B cell (primary cell): ENCODE data around the gene TSNAX. TPM values are rescaled to one million over a fixed set of nuclear protein-coding genes. Genes with fewer than 3 reads are reported as not detected.

ENCODE experiments used
- ATAC-seq: fragments of 200-7000 bp; cut with Tn5 transposase; one replicate; pipeline ENCODE4 v1.10.0; 2021; ENCODE audit warnings: low read depth, mild to moderate bottlenecking, moderate number of reproducible peaks, moderate library complexity
- CTCF ChIA-PET: fragments of 350-600 bp; sonication (Branson Sonifier 250); formaldehyde crosslinking; loops from one replicate; lab custom pipeline; 2021; ENCODE audit warnings: antibody characterized with exemption, inconsistent platforms; lab: Charles Lee
- POLR2A ChIA-PET: fragments of 350-600 bp; sonication (Branson Sonifier 250); formaldehyde crosslinking; loops from one replicate; lab custom pipeline; 2021; ENCODE audit warnings: antibody characterized with exemption; lab: Charles Lee
- DNase-seq: peaks from one replicate; pipeline ENCODE4 v3.0.0; 2013
- H2AFZ ChIP-seq: 2 replicates; pipeline ENCODE4 v1.6.1; 2012; ENCODE audit warnings: mild to moderate bottlenecking, low read depth, low read length; ENCODE audit not compliant: insufficient read depth, poor library complexity, severe bottlenecking
- H3K27ac ChIP-seq, 2 donors: 1 replicate in 1 of 2; 2 replicates in 1 of 2; pipeline ENCODE4 v1.5.1; 2012 to 2013; ENCODE audit warnings: low read length in 2 of 2, mild to moderate bottlenecking in 2 of 2, moderate library complexity in 1 of 2
- H3K27me3 ChIP-seq, 4 experiments: fragments of 200-600 bp in 1 of 4; sonication (generic) in 1 of 4; replicated peaks in 1 of 4; 1 replicate in 2 of 4; 2 replicates in 2 of 4; pipeline versions ENCODE4 v1.6.1 to v1.7.0; 2013 to 2016; ENCODE audit warnings: low read length in 3 of 4, mild to moderate bottlenecking in 2 of 4, mixed read lengths in 1 of 4, moderate library complexity in 1 of 4; ENCODE audit not compliant: insufficient read depth in 4 of 4, control insufficient read depth in 3 of 4; ENCODE audit errors: control extremely low read depth in 1 of 4
- H3K36me3 ChIP-seq, 2 experiments: replicated peaks in 1 of 2; 1 replicate in 1 of 2; 2 replicates in 1 of 2; pipeline versions ENCODE4 v1.6.1 to v1.7.1; 2013; ENCODE audit warnings: low read length in 1 of 2; ENCODE audit not compliant: insufficient read depth in 2 of 2, control insufficient read depth in 1 of 2; ENCODE audit errors: control extremely low read depth in 1 of 2, extremely low read depth in 1 of 2
- H3K4me1 ChIP-seq, 2 donors: fragments of 200-600 bp in 1 of 2; sonication (generic) in 1 of 2; 1 replicate in 1 of 2; 2 replicates in 1 of 2; pipeline versions ENCODE4 v1.5.1 to v1.6.1; 2013 to 2017; ENCODE audit warnings: low read length in 2 of 2; ENCODE audit not compliant: control insufficient read depth in 2 of 2, insufficient read depth in 2 of 2
- H3K4me2 ChIP-seq: replicated peaks from 2 replicates; pipeline ENCODE3; 2012; ENCODE audit warnings: mild to moderate bottlenecking, low read depth, low read length; ENCODE audit not compliant: poor library complexity, severe bottlenecking
- H3K4me3 ChIP-seq, 5 experiments: fragments of 200-600 bp in 1 of 5; sonication (generic) in 1 of 5; 1 replicate in 3 of 5; 2 replicates in 2 of 5; pipeline versions ENCODE4 v1.5.1 to v1.7.0; 2011 to 2016; ENCODE audit warnings: low read length in 4 of 5, mild to moderate bottlenecking in 4 of 5, low read depth in 2 of 5, control low read depth in 1 of 5, moderate library complexity in 1 of 5; ENCODE audit not compliant: insufficient read depth in 1 of 5; ENCODE audit errors: control extremely low read depth in 1 of 5, extremely low read depth in 1 of 5
- H3K79me2 ChIP-seq: fragments of 200-600 bp; sonication (generic); one replicate; pipeline ENCODE4 v1.6.0; 2016; ENCODE audit warnings: low read length; ENCODE audit not compliant: control insufficient read depth, insufficient read depth
- H3K9ac ChIP-seq: fragments of 200-600 bp; sonication (generic); 2 replicates; pipeline ENCODE4 v1.6.1; 2017; ENCODE audit warnings: mild to moderate bottlenecking, low read length, moderate library complexity
- H3K9me3 ChIP-seq, 3 donors: one replicate each; pipeline versions ENCODE4 v1.6.1 to v1.7.1; 2013; ENCODE audit warnings: low read length in 2 of 3; ENCODE audit not compliant: control insufficient read depth in 2 of 3, insufficient read depth in 1 of 3; ENCODE audit errors: control extremely low read depth in 1 of 3
- H4K20me1 ChIP-seq: 2 replicates; pipeline ENCODE4 v1.6.0; 2012; ENCODE audit warnings: mild to moderate bottlenecking, low read length; ENCODE audit not compliant: insufficient read depth, control insufficient read depth, poor library complexity, severe bottlenecking
- H3K27ac Mint-ChIP-seq: one replicate; pipeline ENCODE4 v1.8.0; 2021; ENCODE audit warnings: mixed read lengths
- H3K27me3 Mint-ChIP-seq: one replicate; pipeline ENCODE4 v1.8.0; 2021; ENCODE audit warnings: mixed read lengths
- H3K4me1 Mint-ChIP-seq: one replicate; pipeline ENCODE4 v1.8.0; 2021; ENCODE audit warnings: mixed read lengths
- H3K4me3 Mint-ChIP-seq: one replicate; pipeline ENCODE4 v1.8.0; 2021; ENCODE audit warnings: mixed read lengths
- H3K9me3 Mint-ChIP-seq: one replicate; pipeline ENCODE4 v1.8.0; 2022; ENCODE audit warnings: mixed read lengths; ENCODE audit not compliant: insufficient read depth
- EZH2 ChIP-seq: IDR thresholded peaks from 2 replicates; pipeline ENCODE4 v1.6.1; 2012; ENCODE audit warnings: borderline replicate concordance, low read depth, mild to moderate bottlenecking, moderate library complexity, low read length; ENCODE audit not compliant: insufficient read depth, poor library complexity, severe bottlenecking
- WGBS: methylation state at CpG from one replicate; pipeline ENCODE4 v1.1.5; 2013; ENCODE audit warnings: missing lambda C conversion rate; ENCODE audit not compliant: insufficient coverage; 5-methylcytosine and 5-hydroxymethylcytosine counted together
- intact Hi-C: fragments of 100-400 bp; cut with micrococcal nuclease; formaldehyde crosslinking; loops from one replicate; pipeline ENCODE4 v1.10.0; 2022
- polyA plus RNA-seq: library from polyadenylated mRNA; depleted of rRNA; stranded (reverse); fragments of >200 nt; gene quantifications from 2 replicates; pipeline ENCODE4 v1.2.3, GENCODE V29; 2012
- total RNA-seq, 2 donors: library from RNA; stranded (reverse); fragments of 120-200 nt in 1 of 2; gene quantifications; 1 replicate in 1 of 2; 2 replicates in 1 of 2; pipeline versions ENCODE4 v1.2.3 to v1.2.4, GENCODE V29; 2013 to 2022
- TF ChIP-seq, protein P1 (sequence below): fragments of 200-600 bp; IDR thresholded peaks from one replicate; pipeline ENCODE4 v1.8.0; 2022; ENCODE audit warnings: antibody characterized with exemption, mild to moderate bottlenecking

The TSNAX gene
- total and polyA plus RNA-seq, 2 donors (not counting 1 experiment from before 2014, with no cell fraction given), result 9.0 to 41.4 TPM

DNA sequence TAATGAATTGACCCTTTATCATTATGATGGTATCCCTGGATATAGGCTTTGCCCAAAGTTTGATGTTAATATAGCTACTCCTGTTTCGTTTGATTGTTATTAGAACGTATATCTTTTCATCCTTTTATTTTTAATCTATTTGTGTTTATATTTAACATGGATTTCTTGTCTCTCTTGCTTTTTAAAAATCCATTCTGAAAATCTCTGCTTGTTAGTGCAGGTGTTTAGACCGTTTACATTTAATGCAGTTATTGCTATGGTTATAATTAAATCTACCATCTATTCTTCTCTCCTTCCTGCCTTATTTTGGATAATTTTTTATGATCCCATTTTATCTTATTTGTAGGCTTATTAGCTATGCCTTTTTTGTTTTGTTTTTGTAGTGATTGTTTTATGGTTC lies 12.4 kb downstream of the TSNAX start:
- H4K20me1 ChIP-seq, result peaks cover 30% of the 10 kb centered on the region
- no peak overlapping the region for H3K4me2 ChIP-seq
- ChIA-PET POLR2A (no interaction called here), CTCF (interaction anchor here (1.1 kb wide), 1 partner anchor 178 kb away, joined by 3 read pairs; no protein-coding TSS in a partner anchor)
- no peak overlapping the region for H3K4me3 Mint-ChIP-seq
- H3K36me3 ChIP-seq, result peaks cover 5 to 38% of the 10 kb centered on the region in 2 experiments
- H3K4me1 Mint-ChIP-seq, result no peaks in the 10 kb centered on the region
- no peaks in the 10 kb centered on the region for H3K9me3 ChIP-seq
- no peaks in the 10 kb centered on the region for H3K4me1 ChIP-seq
- H2AFZ ChIP-seq, result no peak overlapping the region
- WGBS, result no CpG with 5 or more reads among the region's 3 CpGs
- DNase-seq (no peak), ATAC-seq (no peak)
- intact Hi-C loops, result no loop called here
- no peak for TF ChIP-seq EZH2
- TF ChIP-seq, protein P1, sequence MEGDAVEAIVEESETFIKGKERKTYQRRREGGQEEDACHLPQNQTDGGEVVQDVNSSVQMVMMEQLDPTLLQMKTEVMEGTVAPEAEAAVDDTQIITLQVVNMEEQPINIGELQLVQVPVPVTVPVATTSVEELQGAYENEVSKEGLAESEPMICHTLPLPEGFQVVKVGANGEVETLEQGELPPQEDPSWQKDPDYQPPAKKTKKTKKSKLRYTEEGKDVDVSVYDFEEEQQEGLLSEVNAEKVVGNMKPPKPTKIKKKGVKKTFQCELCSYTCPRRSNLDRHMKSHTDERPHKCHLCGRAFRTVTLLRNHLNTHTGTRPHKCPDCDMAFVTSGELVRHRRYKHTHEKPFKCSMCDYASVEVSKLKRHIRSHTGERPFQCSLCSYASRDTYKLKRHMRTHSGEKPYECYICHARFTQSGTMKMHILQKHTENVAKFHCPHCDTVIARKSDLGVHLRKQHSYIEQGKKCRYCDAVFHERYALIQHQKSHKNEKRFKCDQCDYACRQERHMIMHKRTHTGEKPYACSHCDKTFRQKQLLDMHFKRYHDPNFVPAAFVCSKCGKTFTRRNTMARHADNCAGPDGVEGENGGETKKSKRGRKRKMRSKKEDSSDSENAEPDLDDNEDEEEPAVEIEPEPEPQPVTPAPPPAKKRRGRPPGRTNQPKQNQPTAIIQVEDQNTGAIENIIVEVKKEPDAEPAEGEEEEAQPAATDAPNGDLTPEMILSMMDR, result no peak
- H3K9ac ChIP-seq, result no peak overlapping the region
- no peaks in the 10 kb centered on the region for H3K27me3 Mint-ChIP-seq
- H3K27me3 ChIP-seq, result no peaks in the 10 kb centered on the region
- no peak overlapping the region for H3K27ac Mint-ChIP-seq
- H3K79me2 ChIP-seq, result peaks cover 38% of the 10 kb centered on the region
- no peak overlapping the region for H3K27ac ChIP-seq
- H3K9me3 Mint-ChIP-seq, result no peaks in the 10 kb centered on the region
- H3K4me3 ChIP-seq, result no peak overlapping the region

DNA sequence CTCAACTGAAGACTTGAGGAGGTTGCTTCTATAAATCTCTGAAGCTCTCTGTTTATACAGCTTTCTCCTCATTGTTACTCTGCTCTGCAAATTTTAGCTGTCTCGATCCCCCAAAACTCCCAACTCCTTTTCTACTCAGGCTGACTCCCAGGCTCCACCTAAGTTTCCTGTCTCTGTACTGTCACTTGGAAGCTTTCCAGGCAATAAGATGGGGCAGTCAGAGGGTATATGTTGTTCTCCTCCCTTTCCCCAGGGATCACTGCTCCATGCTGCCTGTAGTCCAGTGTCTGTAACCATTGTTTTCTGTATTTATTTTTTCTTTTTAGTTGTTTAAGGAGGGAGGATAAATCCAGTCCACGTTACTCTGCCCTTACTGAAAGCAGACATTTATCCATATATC lies 13.4 kb downstream of the TSNAX start:
- intact Hi-C loops, result no loop called here
- Histone ChIP-seq H3K27me3 (no peaks in the 10 kb centered on the region), H3K79me2 (peaks cover 32% of the 10 kb centered on the region), H3K27ac (no peak overlapping the region), H3K36me3 (peaks cover 5 to 38% of the 10 kb centered on the region in 2 experiments), H2AFZ (no peak overlapping the region), H3K4me1 (no peaks in the 10 kb centered on the region), H3K4me2 (no peak overlapping the region), H4K20me1 (peaks cover 28% of the 10 kb centered on the region), H3K9me3 (no peaks in the 10 kb centered on the region), H3K9ac (no peak overlapping the region), H3K4me3 (no peak overlapping the region)
- ChIA-PET CTCF (no interaction called here), POLR2A (no interaction called here)
- H3K9me3 Mint-ChIP-seq, result no peaks in the 10 kb centered on the region
- H3K27me3 Mint-ChIP-seq, result no peaks in the 10 kb centered on the region
- no peaks in the 10 kb centered on the region for H3K4me1 Mint-ChIP-seq
- WGBS, result no CpG with 5 or more reads among the region's 2 CpGs
- no peak overlapping the region for H3K27ac Mint-ChIP-seq
- ATAC-seq, result no peak
- no peak overlapping the region for H3K4me3 Mint-ChIP-seq
- TF ChIP-seq, protein P1, result no peak
- TF ChIP-seq EZH2, result no peak
- no peak for DNase-seq
